GM12873 (cell line): Measurements from ENCODE around the gene DAB2IP.
A peak's percentile ranks its signal among the peaks of the same experiment; 100 is the strongest.

Experiments
- TF ChIP-seq, protein P1 (sequence below): IDR thresholded peaks from 2 replicates; pipeline ENCODE4 v1.5.1; 2012; ENCODE audit warnings: low read depth, mild to moderate bottlenecking, moderate library complexity, low read length, control low read depth; ENCODE audit not compliant: insufficient read depth; ENCODE audit errors: missing control alignments

Gene DAB2IP

DNA sequence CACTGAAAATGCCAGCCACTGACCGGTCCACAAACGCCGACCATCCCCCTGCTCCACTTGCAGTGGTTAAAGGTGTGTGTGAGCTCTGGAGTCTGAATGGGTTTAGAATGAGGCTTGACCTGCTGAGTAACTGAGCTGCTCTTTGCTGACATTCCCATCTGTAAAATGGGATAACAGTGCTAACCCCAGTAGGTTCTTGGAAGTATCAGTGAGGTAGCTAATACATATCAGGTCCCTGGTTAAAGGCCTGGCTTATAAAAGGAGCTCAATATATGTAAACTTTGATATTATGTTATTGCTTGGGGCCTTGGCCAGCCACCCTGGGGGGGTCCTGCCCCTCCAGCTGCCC is 31.1 kb upstream of the DAB2IP start:
- TF ChIP-seq, protein P1, sequence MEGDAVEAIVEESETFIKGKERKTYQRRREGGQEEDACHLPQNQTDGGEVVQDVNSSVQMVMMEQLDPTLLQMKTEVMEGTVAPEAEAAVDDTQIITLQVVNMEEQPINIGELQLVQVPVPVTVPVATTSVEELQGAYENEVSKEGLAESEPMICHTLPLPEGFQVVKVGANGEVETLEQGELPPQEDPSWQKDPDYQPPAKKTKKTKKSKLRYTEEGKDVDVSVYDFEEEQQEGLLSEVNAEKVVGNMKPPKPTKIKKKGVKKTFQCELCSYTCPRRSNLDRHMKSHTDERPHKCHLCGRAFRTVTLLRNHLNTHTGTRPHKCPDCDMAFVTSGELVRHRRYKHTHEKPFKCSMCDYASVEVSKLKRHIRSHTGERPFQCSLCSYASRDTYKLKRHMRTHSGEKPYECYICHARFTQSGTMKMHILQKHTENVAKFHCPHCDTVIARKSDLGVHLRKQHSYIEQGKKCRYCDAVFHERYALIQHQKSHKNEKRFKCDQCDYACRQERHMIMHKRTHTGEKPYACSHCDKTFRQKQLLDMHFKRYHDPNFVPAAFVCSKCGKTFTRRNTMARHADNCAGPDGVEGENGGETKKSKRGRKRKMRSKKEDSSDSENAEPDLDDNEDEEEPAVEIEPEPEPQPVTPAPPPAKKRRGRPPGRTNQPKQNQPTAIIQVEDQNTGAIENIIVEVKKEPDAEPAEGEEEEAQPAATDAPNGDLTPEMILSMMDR = no peak

DNA sequence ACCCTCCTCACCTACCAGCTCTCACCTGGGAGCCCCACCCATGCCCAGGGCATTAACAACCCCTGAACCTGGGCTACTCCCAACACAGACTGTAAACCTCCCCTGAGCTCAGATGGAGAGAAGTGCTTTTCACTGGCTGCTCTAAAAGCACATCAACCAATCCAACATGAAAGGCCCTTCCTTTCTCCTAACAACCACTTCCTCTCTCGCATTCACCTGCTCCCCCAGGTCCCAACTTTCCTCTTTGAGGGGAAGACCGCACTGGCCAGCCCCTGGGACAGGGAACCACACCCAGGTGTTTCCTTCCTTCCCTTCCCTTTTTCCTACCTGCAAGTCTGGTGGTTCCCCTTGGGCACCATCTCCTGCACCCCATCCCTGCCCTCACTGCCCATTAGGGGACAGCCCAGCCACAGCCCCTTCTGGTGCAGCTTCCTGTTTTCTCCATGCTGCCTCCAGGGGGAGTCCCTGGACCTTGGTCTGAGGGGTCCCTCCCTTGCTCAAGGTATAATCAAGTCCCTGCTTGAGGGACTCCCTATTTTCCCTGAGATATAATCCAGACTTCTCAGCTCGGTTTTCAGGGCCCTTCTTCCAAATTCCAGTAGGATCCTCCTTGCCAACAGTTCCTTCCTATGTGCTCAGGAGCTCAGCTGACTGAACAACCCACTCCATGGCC is 30.5 kb upstream of the DAB2IP start:
- TF ChIP-seq, protein P1 = peak; percentile 60

DNA sequence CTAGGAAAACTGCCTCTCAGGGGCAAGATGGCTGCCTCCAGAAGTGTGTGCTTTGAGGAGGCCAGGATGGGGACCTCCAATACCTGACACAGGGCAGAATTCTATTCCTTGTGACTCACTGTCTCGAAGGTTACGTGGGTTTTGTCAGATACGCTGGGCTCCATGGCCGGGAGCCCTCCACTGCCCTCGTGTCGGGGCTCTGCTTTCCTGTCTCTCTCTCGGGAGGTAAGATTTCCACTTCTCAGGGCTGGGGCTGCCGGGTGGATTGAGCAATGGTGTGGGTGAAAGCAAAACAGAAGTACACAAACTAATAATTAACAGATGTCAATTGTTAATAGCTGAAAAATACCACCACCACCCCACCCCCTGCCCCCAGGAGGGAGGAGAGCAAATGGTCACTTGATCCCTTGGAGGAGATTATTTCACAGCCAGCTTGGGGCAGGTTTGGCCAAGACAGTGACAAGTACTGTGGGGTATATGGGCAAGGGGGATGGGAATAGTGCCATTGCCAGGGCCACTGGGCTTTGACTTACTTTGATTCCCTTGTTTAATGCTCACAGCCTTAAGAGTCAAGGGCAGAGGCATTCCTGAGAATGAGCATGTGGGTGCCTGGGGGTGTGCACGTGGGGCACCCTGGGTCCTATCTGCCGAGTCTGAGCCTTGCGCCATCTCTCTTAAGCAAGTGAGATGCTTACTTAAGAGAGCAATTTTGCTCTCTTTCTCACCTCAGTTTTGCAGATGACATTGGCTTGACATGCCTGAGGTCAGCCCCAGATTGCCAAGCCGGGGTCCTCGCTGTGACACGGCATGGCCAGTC is 28.8 kb upstream of the DAB2IP start:
- TF ChIP-seq, protein P1 = no peak

DNA sequence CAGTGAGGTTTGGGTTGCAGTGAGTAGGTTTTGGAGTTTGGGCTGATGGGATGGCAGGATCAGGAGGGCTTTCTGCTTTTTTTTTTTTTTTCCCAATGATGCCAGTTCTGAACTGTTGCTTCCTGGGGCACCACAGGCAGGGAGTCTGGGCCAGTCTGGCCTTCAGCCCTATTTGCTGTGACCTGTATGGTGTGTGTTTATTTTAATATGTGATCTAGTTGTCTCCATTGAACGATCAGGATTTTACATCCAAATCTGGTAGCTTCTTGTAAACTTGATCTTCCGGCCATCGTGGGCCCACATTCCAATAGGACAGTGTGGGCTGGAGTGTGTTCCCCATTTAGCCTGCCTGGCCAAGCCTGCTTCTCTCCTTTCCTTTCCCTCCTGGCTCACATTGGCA is 25.8 kb upstream of the DAB2IP start:
- TF ChIP-seq, protein P1 = no peak

DNA sequence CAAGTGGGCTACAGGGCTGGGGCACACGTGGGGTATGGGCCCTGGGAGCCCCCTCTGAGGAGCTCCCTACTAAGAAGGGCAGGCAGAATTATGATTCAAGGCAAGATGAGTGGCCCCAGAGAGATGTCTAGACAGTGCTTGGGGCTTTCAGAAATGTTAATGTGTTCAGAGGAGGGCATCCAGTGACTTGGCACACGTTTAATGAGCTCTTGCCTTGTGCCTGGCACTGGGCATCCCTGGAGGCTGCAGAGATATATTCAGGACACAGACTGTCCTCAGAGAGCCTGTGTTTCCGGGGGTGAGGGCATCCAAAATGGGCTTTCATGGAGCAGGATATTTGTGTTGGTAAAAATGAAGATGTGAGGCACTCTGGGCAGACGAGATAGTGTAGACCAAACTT is 25.4 kb upstream of the DAB2IP start:
- TF ChIP-seq, protein P1 = no peak

DNA sequence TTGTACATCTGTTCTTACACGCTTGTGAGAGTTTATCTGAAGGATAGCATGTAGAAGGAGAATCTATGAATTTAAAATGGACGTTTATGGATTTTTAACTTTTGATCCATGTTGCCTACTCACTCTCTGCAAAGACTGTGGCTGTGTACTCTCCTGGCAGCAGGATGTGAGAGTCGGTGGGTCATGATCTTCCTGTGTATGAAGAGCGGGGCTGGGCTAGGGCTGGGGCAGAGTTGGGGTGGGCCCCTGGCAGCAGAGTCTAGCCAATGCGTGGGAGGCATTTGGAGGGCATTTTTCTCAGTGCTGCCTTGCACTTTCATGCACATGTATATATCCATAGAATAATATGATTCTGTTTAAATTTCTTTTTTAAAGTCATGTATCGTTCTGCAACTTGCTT is 24.0 kb upstream of the DAB2IP start:
- TF ChIP-seq, protein P1 = no peak

DNA sequence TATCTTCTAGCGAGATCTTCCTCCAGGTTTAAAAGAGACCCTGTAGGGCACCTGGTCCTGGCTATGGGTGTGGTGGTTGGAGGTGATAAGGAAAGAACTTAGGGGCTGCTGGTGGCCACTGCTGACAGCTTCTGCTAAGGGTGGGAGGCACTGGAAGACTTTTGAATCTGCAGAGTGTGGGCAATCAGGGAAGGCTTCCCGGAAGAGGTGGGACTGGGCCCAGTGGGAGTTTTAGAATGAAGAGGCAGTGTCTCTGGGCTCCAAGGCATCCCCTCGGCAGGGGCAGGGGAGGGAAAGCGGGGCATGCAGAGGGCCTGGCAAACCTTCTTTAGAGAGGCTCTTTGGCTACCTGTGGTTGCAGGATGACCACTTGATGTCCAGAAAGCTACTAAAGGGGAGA is 23.0 kb upstream of the DAB2IP start:
- TF ChIP-seq, protein P1 = no peak
